Measurements from ENCODE around the gene KCNC1. TPM values are rescaled to one million over a fixed set of nuclear protein-coding genes. Genes with fewer than 3 reads are reported as not detected.

Gene KCNC1
- polyA plus RNA-seq, 1 of the 3 experiments (the other 2 are of a cell fraction): 0.18 TPM

GRCh38 chr11:17720796-17721171, 13.8 kb upstream of the KCNC1 start (continued):
- TF ChIP-seq FOSL2 (IDR thresholded peaks at IDR 0.05; ENCODE audit: borderline replicate concordance, low read depth) (no peak), RCOR1 (IDR thresholded peaks at IDR 0.05; ENCODE audit: low read length) (no peak), SMC3 (IDR thresholded peaks at IDR 0.05; ENCODE audit: low read depth, low read length) (no peak), EP300 (IDR thresholded peaks at IDR 0.05; ENCODE audit: borderline replicate concordance in 1 of 2, low read depth in 1 of 2, low read length in 1 of 2) (no peak)
- TF ChIP-seq, protein P1, sequence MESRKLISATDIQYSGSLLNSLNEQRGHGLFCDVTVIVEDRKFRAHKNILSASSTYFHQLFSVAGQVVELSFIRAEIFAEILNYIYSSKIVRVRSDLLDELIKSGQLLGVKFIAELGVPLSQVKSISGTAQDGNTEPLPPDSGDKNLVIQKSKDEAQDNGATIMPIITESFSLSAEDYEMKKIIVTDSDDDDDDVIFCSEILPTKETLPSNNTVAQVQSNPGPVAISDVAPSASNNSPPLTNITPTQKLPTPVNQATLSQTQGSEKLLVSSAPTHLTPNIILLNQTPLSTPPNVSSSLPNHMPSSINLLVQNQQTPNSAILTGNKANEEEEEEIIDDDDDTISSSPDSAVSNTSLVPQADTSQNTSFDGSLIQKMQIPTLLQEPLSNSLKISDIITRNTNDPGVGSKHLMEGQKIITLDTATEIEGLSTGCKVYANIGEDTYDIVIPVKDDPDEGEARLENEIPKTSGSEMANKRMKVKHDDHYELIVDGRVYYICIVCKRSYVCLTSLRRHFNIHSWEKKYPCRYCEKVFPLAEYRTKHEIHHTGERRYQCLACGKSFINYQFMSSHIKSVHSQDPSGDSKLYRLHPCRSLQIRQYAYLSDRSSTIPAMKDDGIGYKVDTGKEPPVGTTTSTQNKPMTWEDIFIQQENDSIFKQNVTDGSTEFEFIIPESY (IDR thresholded peaks at IDR 0.05; ENCODE audit: borderline replicate concordance, low read depth): no peak
- TF ChIP-seq, protein P2, sequence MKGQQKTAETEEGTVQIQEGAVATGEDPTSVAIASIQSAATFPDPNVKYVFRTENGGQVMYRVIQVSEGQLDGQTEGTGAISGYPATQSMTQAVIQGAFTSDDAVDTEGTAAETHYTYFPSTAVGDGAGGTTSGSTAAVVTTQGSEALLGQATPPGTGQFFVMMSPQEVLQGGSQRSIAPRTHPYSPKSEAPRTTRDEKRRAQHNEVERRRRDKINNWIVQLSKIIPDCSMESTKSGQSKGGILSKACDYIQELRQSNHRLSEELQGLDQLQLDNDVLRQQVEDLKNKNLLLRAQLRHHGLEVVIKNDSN (IDR thresholded peaks at IDR 0.05; ENCODE audit: borderline replicate concordance, low read depth): no peak

DNA sequence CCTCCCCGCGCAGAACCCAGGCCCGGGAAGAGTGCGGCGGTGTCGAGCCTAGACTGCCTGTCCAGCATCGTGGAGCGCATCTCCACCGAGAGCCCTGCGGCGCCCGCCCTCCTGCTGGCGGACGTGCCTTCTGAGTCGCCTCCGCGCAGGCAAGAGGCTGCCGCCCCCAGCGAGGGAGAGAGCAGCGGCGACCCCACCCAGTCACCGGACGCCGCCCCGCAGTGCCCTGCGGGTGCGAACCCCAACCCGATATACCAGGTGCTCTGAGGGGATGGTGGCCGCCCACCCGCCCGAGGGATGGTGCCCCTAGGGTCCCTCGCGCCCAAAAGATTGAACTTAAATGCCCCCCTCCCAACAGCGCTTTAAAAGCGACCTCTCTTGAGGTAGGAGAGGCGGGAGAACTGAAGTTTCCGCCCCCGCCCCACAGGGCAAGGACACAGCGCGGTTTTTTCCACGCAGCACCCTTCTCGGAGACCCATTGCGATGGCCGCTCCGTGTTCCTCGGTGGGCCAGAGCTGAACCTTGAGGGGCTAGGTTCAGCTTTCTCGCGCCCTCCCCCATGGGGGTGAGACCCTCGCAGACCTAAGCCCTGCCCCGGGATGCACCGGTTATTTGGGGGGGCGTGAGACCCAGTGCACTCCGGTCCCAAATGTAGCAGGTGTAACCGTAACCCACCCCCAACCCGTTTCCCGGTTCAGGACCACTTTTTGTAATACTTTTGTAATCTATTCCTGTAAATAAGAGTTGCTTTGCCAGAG, 13.2 kb upstream of the KCNC1 start:
- TF ChIP-seq FOXJ3 (CRISPR knock-in tag; IDR thresholded peaks at IDR 0.05) (no peak), MAX (IDR thresholded peaks at IDR 0.05; ENCODE audit: low read depth) (no peak), SIN3A (IDR thresholded peaks at IDR 0.05; ENCODE audit: borderline replicate concordance, low read depth, low read length) (no peak), TEAD4 (IDR thresholded peaks at IDR 0.05; ENCODE audit: borderline replicate concordance, insufficient read depth) (no peak), JUND (IDR thresholded peaks at IDR 0.05) (no peak), REST (IDR thresholded peaks at IDR 0.05; ENCODE audit: low read depth, low read length) (no peak), TAF1 (IDR thresholded peaks at IDR 0.05; ENCODE audit: borderline replicate concordance, low read depth, low read length) (no peak), MEF2A (IDR thresholded peaks at IDR 0.05; ENCODE audit: borderline replicate concordance, low read depth) (no peak)
- TF ChIP-seq, protein P3, sequence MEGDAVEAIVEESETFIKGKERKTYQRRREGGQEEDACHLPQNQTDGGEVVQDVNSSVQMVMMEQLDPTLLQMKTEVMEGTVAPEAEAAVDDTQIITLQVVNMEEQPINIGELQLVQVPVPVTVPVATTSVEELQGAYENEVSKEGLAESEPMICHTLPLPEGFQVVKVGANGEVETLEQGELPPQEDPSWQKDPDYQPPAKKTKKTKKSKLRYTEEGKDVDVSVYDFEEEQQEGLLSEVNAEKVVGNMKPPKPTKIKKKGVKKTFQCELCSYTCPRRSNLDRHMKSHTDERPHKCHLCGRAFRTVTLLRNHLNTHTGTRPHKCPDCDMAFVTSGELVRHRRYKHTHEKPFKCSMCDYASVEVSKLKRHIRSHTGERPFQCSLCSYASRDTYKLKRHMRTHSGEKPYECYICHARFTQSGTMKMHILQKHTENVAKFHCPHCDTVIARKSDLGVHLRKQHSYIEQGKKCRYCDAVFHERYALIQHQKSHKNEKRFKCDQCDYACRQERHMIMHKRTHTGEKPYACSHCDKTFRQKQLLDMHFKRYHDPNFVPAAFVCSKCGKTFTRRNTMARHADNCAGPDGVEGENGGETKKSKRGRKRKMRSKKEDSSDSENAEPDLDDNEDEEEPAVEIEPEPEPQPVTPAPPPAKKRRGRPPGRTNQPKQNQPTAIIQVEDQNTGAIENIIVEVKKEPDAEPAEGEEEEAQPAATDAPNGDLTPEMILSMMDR (IDR thresholded peaks at IDR 0.05): no peak
- peaks cover 0 to 6% of the 10 kb centered on the region in 2 experiments; a peak in 1 of 4 replicates for H3K4me1 ChIP-seq (ENCODE audit: control insufficient read depth in 1 of 2, insufficient read depth in 2 of 2, low read depth in 1 of 2, low read length in 1 of 2)
- H3K36me3 ChIP-seq (replicated peaks in 1 of 2; ENCODE audit: control insufficient read depth in 1 of 2, insufficient read depth in 2 of 2, low read length in 1 of 2): no peaks in the 10 kb centered on the region
- H3K4me3 ChIP-seq (ENCODE audit: low read depth in 2 of 2, low read length in 1 of 2): no peak overlapping the region; a peak in 1 of 4 replicates
- 2% methylated on average over 25 of the region's 56 CpGs for WGBS (ENCODE audit: low lambda C conversion rate)
- H3K9ac ChIP-seq: no peak overlapping the region
- H3K27me3 ChIP-seq (ENCODE audit: insufficient read depth): peaks cover 54% of the 10 kb centered on the region
- H2AFZ ChIP-seq (ENCODE audit: low read depth): no peak overlapping the region
- H3F3A ChIP-seq (replicated peaks; ENCODE audit: insufficient read depth): no peaks in the 10 kb centered on the region
- no peak overlapping the region for H3K27ac ChIP-seq (ENCODE audit: low read depth in 2 of 2, low read length in 1 of 2)
- ChIA-PET POLR2A (interaction anchor here (0.6 to 0.9 kb wide), 2 partner anchors 9 kb away, joined by 3 read pairs; no protein-coding TSS in a partner anchor), CTCF (interaction anchor here (0.6 to 8.6 kb wide), 28 partner anchors 11 to 394 kb away, joined by 3 to 137 read pairs (median 4); partner anchors contain the start of gene KCNC1)
- H3K4me2 ChIP-seq: no peak overlapping the region
- H4K20me1 ChIP-seq (ENCODE audit: insufficient read depth): no peaks in the 10 kb centered on the region
- H3K9me2 ChIP-seq: no peaks in the 10 kb centered on the region
- H3K79me2 ChIP-seq (ENCODE audit: insufficient read depth): no peaks in the 10 kb centered on the region
- DNase-seq: peak; percentile 62
- H3K9me3 ChIP-seq: no peaks in the 10 kb centered on the region

Data from SK-N-SH (cell line).